ENCODE measurements around the gene PNKP.
A peak's percentile ranks its signal among the peaks of the same experiment; 100 is the strongest.

Gene PNKP

GRCh38 chr19:49874503-49875157, 7.3 kb upstream of the PNKP start:
- DNase-seq (ENCODE audit: low read depth), result no peak
- TF ChIP-seq CTCF (conservative IDR thresholded peaks at IDR 0.05; ENCODE audit: low read length), result no peak
- peak overlapping the region; percentile 100 for H3K4me3 ChIP-seq (ENCODE audit: low read length)

GRCh38 chr19:49873834-49874233, 6.5 kb upstream of the PNKP start:
- H3K4me3 ChIP-seq (ENCODE audit: low read length), result no peak overlapping the region
- TF ChIP-seq CTCF (conservative IDR thresholded peaks at IDR 0.05; ENCODE audit: low read length), result no peak
- no peak for DNase-seq (ENCODE audit: low read depth)

GRCh38 chr19:49873129-49873521, 5.7 kb upstream of the PNKP start:
- DNase-seq (ENCODE audit: low read depth), result no peak
- TF ChIP-seq CTCF (conservative IDR thresholded peaks at IDR 0.05; ENCODE audit: low read length), result no peak
- H3K4me3 ChIP-seq (ENCODE audit: low read length), result no peak overlapping the region

GRCh38 chr19:49872245-49873128, 5.1 kb upstream of the PNKP start:
- DNase-seq (ENCODE audit: low read depth), result no peak
- no peak for TF ChIP-seq CTCF (conservative IDR thresholded peaks at IDR 0.05; ENCODE audit: low read length)
- no peak overlapping the region for H3K4me3 ChIP-seq (ENCODE audit: low read length)

GRCh38 chr19:49871349-49871985, 4.1 kb upstream of the PNKP start:
- no peak for DNase-seq (ENCODE audit: low read depth)
- no peak overlapping the region for H3K4me3 ChIP-seq (ENCODE audit: low read length)
- TF ChIP-seq CTCF (conservative IDR thresholded peaks at IDR 0.05; ENCODE audit: low read length), result no peak

GRCh38 chr19:49870309-49870901, 3.0 kb upstream of the PNKP start:
- H3K4me3 ChIP-seq (ENCODE audit: low read length), result peak overlapping the region; percentile 60
- DNase-seq (ENCODE audit: low read depth), result no peak
- no peak for TF ChIP-seq CTCF (conservative IDR thresholded peaks at IDR 0.05; ENCODE audit: low read length)

All from AG10803 (cell line).